Ovary (tissue), 9 donors: ENCODE data around the gene EIF4E3. TPM values are rescaled to one million over a fixed set of nuclear protein-coding genes. Genes with fewer than 3 reads are reported as not detected.

ENCODE experiments used
- DNase-seq, 5 donors: peaks; one replicate each; pipeline ENCODE4 v3.0.0-alpha.2; 2019 to 2020
- H3K27ac ChIP-seq, 2 donors: fragments of 200-600 bp; one replicate each; pipeline versions ENCODE4 v1.5.1 to v1.8.0; 2019 to 2022
- H3K27me3 ChIP-seq: fragments of 200-600 bp; one replicate; pipeline ENCODE4 v1.8.0; 2022
- H3K36me3 ChIP-seq: fragments of 200-600 bp; sonication (generic); one replicate; pipeline ENCODE4 v1.5.1; 2019
- H3K4me1 ChIP-seq: one replicate; pipeline ENCODE4 v1.8.1; 2013; ENCODE audit warnings: mild to moderate bottlenecking, moderate library complexity; ENCODE audit not compliant: insufficient read depth
- H3K4me3 ChIP-seq: fragments of 200-600 bp; sonication (generic); one replicate; pipeline ENCODE4 v1.5.1; 2017
- H3K9me3 ChIP-seq, 2 donors: fragments of 200-600 bp in 1 of 2; sonication (generic) in 1 of 2; one replicate each; pipeline versions ENCODE4 v1.5.1 to v1.8.1; 2013 to 2019; ENCODE audit warnings: mild to moderate bottlenecking in 1 of 2, moderate library complexity in 1 of 2
- CTCF ChIP-seq, 3 donors: fragments of 450-650 bp in 2 of 3; fragments of 200-600 bp in 1 of 3; IDR thresholded peaks; one replicate each; pipeline versions ENCODE4 v1.5.1 to v1.8.0; 2016 to 2022; ENCODE audit warnings: antibody characterized with exemption in 3 of 3, mild to moderate bottlenecking in 1 of 3
- EP300 ChIP-seq: sonication (generic); formaldehyde crosslinking; IDR thresholded peaks from one replicate; pipeline ENCODE4 v1.6.1; 2017; ENCODE audit warnings: antibody characterized with exemption
- POLR2A ChIP-seq: fragments of 450-650 bp; IDR thresholded peaks from one replicate; pipeline ENCODE4 v1.6.1; 2017; ENCODE audit warnings: antibody characterized with exemption, mild to moderate bottlenecking, moderate library complexity
- WGBS, 3 donors: extraction: QIAGEN DNeasy Blood & Tissue Kit in 1 of 3; methylation state at CpG; one replicate each; pipeline versions ENCODE4 v1.1.5 to v1.1.7; 2013 to 2017; 5-methylcytosine and 5-hydroxymethylcytosine counted together
- intact Hi-C, 4 donors: fragments of 100-400 bp; cut with DNase I; formaldehyde crosslinking; loops; one replicate each; pipeline versions ENCODE4 v1.11.0 to v1.15.1; 2022 to 2023
- polyA plus RNA-seq, 2 donors: library from polyadenylated mRNA; stranded (reverse); fragments of 200-250 nt in 1 of 2; fragments of 350-450 nt in 1 of 2; fragmentation: Illumina TruSeq in 1 of 2; extraction: RNeasy Lipid Tissue Mini Kit (QIAGEN cat#74804) in 1 of 2; gene quantifications; one replicate each; pipeline ENCODE4 v1.2.3, GENCODE V29; 2013 to 2014
- total RNA-seq, 7 donors: library from RNA; depleted of rRNA in 2 of 7; stranded (reverse); fragments of >200 nt in 2 of 7; fragmentation: NEBNext Ultra II Directional in 3 of 7; extraction: Animal tissue kit (Norgen Biotek cat#: 25700) in 3 of 7; gene quantifications; one replicate each; pipeline versions ENCODE4 v1.1.0 to v1.2.4, GENCODE V29; 2016 to 2023
- donor health status: DM: no; HTN: no; CAD: no; lungs with moderate emphysema.
- donor health status: DM: no; HTN: no; CAD: no.
- donor health status: Bipolar disorder and iron deficiency.
- donor health status: DM: yes; HTN: yes; CAD: no.
- donor health status: DM: no; HTN: no; CAD: no.
- donor health status: DM: yes; HTN: yes; CAD: no.

The EIF4E3 gene
- total and polyA plus RNA-seq, 9 donors: 13.0 to 51.7 (median 38.2) TPM

GRCh38 chr3:71641674-71642073 lies 83.5 kb downstream of the EIF4E3 start:
- TF ChIP-seq CTCF (IDR thresholded peaks at IDR 0.05) (no peak), EP300 (no peak), POLR2A (no peak)
- WGBS, 3 donors: 88 to 93% (median 90%) methylated on average over 4 of the region's 4 CpGs
- Histone ChIP-seq H3K36me3 (no peaks in the 10 kb centered on the region), H3K9me3 (no peaks in the 10 kb centered on the region), H3K4me1 (no peaks in the 10 kb centered on the region), H3K4me3 (no peak overlapping the region), H3K27ac (no peak overlapping the region), H3K27me3 (no peaks in the 10 kb centered on the region)
- DNase-seq: no peak
- intact Hi-C loops: no loop called here

- no peaks in the 10 kb centered on the region for H3K27me3 ChIP-seq
- H3K4me1 ChIP-seq: no peaks in the 10 kb centered on the region
- H3K36me3 ChIP-seq: no peaks in the 10 kb centered on the region
- no peak overlapping the region for H3K27ac ChIP-seq
- TF ChIP-seq POLR2A (no peak), EP300 (no peak), CTCF (IDR thresholded peaks at IDR 0.05) (no peak)
- H3K9me3 ChIP-seq: no peaks in the 10 kb centered on the region
- no peak overlapping the region for H3K4me3 ChIP-seq
- no peak for DNase-seq
- intact Hi-C loops: no loop called here
- WGBS, 3 donors: 65 to 75% (median 73%) methylated on average over 9 of the region's 9 CpGs
Measured at GRCh38 chr3:71640331-71640983, 84.7 kb downstream of the EIF4E3 start.

GRCh38 chr3:71636482-71636881 lies 88.7 kb downstream of the EIF4E3 start:
- no peak overlapping the region for H3K27ac ChIP-seq
- H3K27me3 ChIP-seq: no peaks in the 10 kb centered on the region
- H3K4me1 ChIP-seq: no peaks in the 10 kb centered on the region
- no peak for TF ChIP-seq EP300
- TF ChIP-seq CTCF (IDR thresholded peaks at IDR 0.05): no peak
- no peak for TF ChIP-seq POLR2A
- 92 to 95% (median 95%) methylated on average over 10 of the region's 10 CpGs for WGBS, 3 donors
- no peak overlapping the region for H3K4me3 ChIP-seq
- intact Hi-C loops: no loop called here
- DNase-seq: no peak
- H3K9me3 ChIP-seq: no peaks in the 10 kb centered on the region
- H3K36me3 ChIP-seq: no peaks in the 10 kb centered on the region

GRCh38 chr3:71636001-71636400 lies 89.2 kb downstream of the EIF4E3 start:
- TF ChIP-seq POLR2A: no peak
- TF ChIP-seq EP300: no peak
- TF ChIP-seq CTCF (IDR thresholded peaks at IDR 0.05): no peak
- DNase-seq: no peak
- WGBS, 3 donors: 68 to 83% (median 77%) methylated on average over 9 of the region's 9 CpGs
- Histone ChIP-seq H3K36me3 (no peaks in the 10 kb centered on the region), H3K4me3 (no peak overlapping the region), H3K27me3 (no peaks in the 10 kb centered on the region), H3K27ac (no peak overlapping the region), H3K9me3 (no peaks in the 10 kb centered on the region), H3K4me1 (no peaks in the 10 kb centered on the region)
- intact Hi-C loops: no loop called here
